Liver (tissue), 9 donors: Measurements from ENCODE around the gene RPS6KA3. TPM values are rescaled to one million over a fixed set of nuclear protein-coding genes. Genes with fewer than 3 reads are reported as not detected.
"Not testable (repeated sequence)": the region's sequence is repeated elsewhere in the genome, so short reads cannot be mapped to it uniquely, and the experiment has no call there.

ENCODE experiments used
- DNase-seq: peaks from one replicate; pipeline ENCODE4 v3.0.0-alpha.2; 2017; ENCODE audit warnings: low spot score
- H3K27ac ChIP-seq, 2 donors: one replicate each; pipeline ENCODE4 v1.7.0; 2013; ENCODE audit warnings: inconsistent platforms in 2 of 2, low read length in 2 of 2, control low read depth in 1 of 2, low read depth in 1 of 2, mild to moderate bottlenecking in 1 of 2
- H3K27me3 ChIP-seq, 4 donors: one replicate each; pipeline versions ENCODE4 v1.6.1 to v1.7.0; 2013; ENCODE audit warnings: low read length in 3 of 4, inconsistent platforms in 1 of 4, mild to moderate bottlenecking in 1 of 4, moderate library complexity in 1 of 4; ENCODE audit not compliant: control insufficient read depth in 4 of 4, insufficient read depth in 4 of 4
- H3K36me3 ChIP-seq, 4 donors: one replicate each; pipeline versions ENCODE4 v1.6.1 to v1.7.0; 2013; ENCODE audit warnings: low read length in 3 of 4, mild to moderate bottlenecking in 3 of 4, low read depth in 1 of 4, moderate library complexity in 1 of 4; ENCODE audit not compliant: control insufficient read depth in 4 of 4, insufficient read depth in 3 of 4
- H3K4me1 ChIP-seq, 4 donors: one replicate each; pipeline versions ENCODE4 v1.6.1 to v1.7.0; 2013; ENCODE audit warnings: low read length in 3 of 4, mild to moderate bottlenecking in 3 of 4, moderate library complexity in 1 of 4; ENCODE audit not compliant: control insufficient read depth in 4 of 4, insufficient read depth in 4 of 4
- H3K4me3 ChIP-seq, 3 donors: one replicate each; pipeline versions ENCODE4 v1.6.1 to v1.7.0; 2013; ENCODE audit warnings: low read length in 3 of 3, control low read depth in 1 of 3, low read depth in 1 of 3, mild to moderate bottlenecking in 1 of 3
- H3K9ac ChIP-seq, 2 donors: one replicate each; pipeline ENCODE4 v1.7.0; 2013; ENCODE audit warnings: low read length in 2 of 2, mild to moderate bottlenecking in 2 of 2, moderate library complexity in 2 of 2, control low read depth in 1 of 2, low read depth in 1 of 2
- H3K9me3 ChIP-seq, 4 donors: one replicate each; pipeline versions ENCODE4 v1.6.1 to v1.7.0; 2013; ENCODE audit warnings: low read length in 3 of 4; ENCODE audit not compliant: control insufficient read depth in 4 of 4
- EGR1 ChIP-seq, 2 donors: IDR thresholded peaks; 2 replicates each; pipeline ENCODE4 v1.6.1; 2016 to 2018; ENCODE audit warnings: antibody characterized with exemption in 2 of 2, low read depth in 2 of 2
- FOXA1 ChIP-seq: IDR thresholded peaks from 2 replicates; pipeline ENCODE4 v1.6.1; 2016; ENCODE audit warnings: antibody characterized with exemption
- FOXA2 ChIP-seq: IDR thresholded peaks from 2 replicates; pipeline ENCODE4 v1.6.1; 2016; ENCODE audit warnings: antibody characterized with exemption
- GABPA ChIP-seq, 2 donors: IDR thresholded peaks in 1 of 2; conservative IDR thresholded peaks in 1 of 2; 2 replicates each; pipeline ENCODE4 v1.6.1; 2016; ENCODE audit warnings: antibody characterized with exemption in 2 of 2, mild to moderate bottlenecking in 1 of 2, moderate library complexity in 1 of 2
- HNF4A ChIP-seq, 2 donors: conservative IDR thresholded peaks; 2 replicates each; pipeline ENCODE4 v1.6.1; 2016; ENCODE audit warnings: antibody characterized with exemption in 2 of 2, mild to moderate bottlenecking in 2 of 2
- HNF4G ChIP-seq: IDR thresholded peaks from 2 replicates; pipeline ENCODE4 v1.6.1; 2016; ENCODE audit warnings: antibody characterized with exemption
- JUND ChIP-seq, 2 donors: IDR thresholded peaks; 2 replicates each; pipeline ENCODE4 v1.6.1; 2016; ENCODE audit warnings: antibody characterized with exemption in 2 of 2
- NR2F2 ChIP-seq: IDR thresholded peaks from 2 replicates; pipeline ENCODE4 v1.6.1; 2016; ENCODE audit warnings: antibody characterized with exemption
- RAD21 ChIP-seq, 2 donors: IDR thresholded peaks; 2 replicates each; pipeline ENCODE4 v1.6.1; 2016; ENCODE audit warnings: antibody characterized with exemption in 2 of 2, mild to moderate bottlenecking in 2 of 2
- RXRA ChIP-seq, 2 donors: IDR thresholded peaks; 2 replicates each; pipeline ENCODE4 v1.6.1; 2017 to 2018; ENCODE audit warnings: antibody characterized with exemption in 2 of 2, mild to moderate bottlenecking in 1 of 2
- SP1 ChIP-seq: IDR thresholded peaks from 2 replicates; pipeline ENCODE4 v1.6.1; 2018; ENCODE audit warnings: antibody characterized with exemption, mild to moderate bottlenecking
- TAF1 ChIP-seq: conservative IDR thresholded peaks from 2 replicates; pipeline ENCODE4 v1.6.1; 2016; ENCODE audit warnings: antibody characterized with exemption, mild to moderate bottlenecking
- YY1 ChIP-seq: IDR thresholded peaks from 2 replicates; pipeline ENCODE4 v1.6.1; 2016; ENCODE audit warnings: antibody characterized with exemption, mild to moderate bottlenecking
- WGBS: extraction: QIAGEN DNeasy Blood & Tissue Kit; methylation state at CpG from one replicate; pipeline ENCODE4 v1.1.7; 2013; 5-methylcytosine and 5-hydroxymethylcytosine counted together
- polyA plus RNA-seq, 2 donors: library from polyadenylated mRNA; stranded (reverse) in 1 of 2; unstranded in 1 of 2; fragments of 200-250 nt in 1 of 2; fragments of >200 nt in 1 of 2; fragmentation: Nextera tagmentation in 1 of 2; extraction: Ambion mirVana in 1 of 2; gene quantifications; one replicate each; pipeline versions ENCODE4 v1.2.1 to v1.2.3, GENCODE V29; 2013 to 2015
- total RNA-seq, 2 donors: library from RNA; depleted of rRNA; stranded (reverse); fragments of >200 nt; gene quantifications; one replicate each; pipeline ENCODE4 v1.2.3, GENCODE V29; 2014
- TF ChIP-seq, protein P1 (sequence below): fragments of 150-350 bp; IDR thresholded peaks from 2 replicates; pipeline ENCODE4 v1.5.1; 2017; ENCODE audit warnings: improper control_type of control experiment, low read depth, low read length; ENCODE audit not compliant: missing input control
- TF ChIP-seq, protein P2 (sequence below): IDR thresholded peaks from 2 replicates; pipeline ENCODE4 v1.6.1; 2016; ENCODE audit warnings: antibody characterized with exemption
- TF ChIP-seq, protein P3 (sequence below): IDR thresholded peaks from 2 replicates; pipeline ENCODE4 v1.6.1; 2016; ENCODE audit warnings: antibody characterized with exemption
- TF ChIP-seq, protein P4 (sequence below): IDR thresholded peaks from 2 replicates; pipeline ENCODE4 v1.6.1; 2016; ENCODE audit warnings: antibody characterized with exemption, mild to moderate bottlenecking
- TF ChIP-seq, protein P5 (sequence below): IDR thresholded peaks from 2 replicates; pipeline ENCODE4 v1.6.1; 2016; ENCODE audit warnings: antibody characterized with exemption
- donor health status: healthy.
- donor health status: healthy.
- donor health status: healthy.
- donor health status: healthy.
- donor health status: healthy.

RPS6KA3 gene
- total and polyA plus RNA-seq, 4 donors: 11.1 to 69.7 (median 38.8) TPM

DNA sequence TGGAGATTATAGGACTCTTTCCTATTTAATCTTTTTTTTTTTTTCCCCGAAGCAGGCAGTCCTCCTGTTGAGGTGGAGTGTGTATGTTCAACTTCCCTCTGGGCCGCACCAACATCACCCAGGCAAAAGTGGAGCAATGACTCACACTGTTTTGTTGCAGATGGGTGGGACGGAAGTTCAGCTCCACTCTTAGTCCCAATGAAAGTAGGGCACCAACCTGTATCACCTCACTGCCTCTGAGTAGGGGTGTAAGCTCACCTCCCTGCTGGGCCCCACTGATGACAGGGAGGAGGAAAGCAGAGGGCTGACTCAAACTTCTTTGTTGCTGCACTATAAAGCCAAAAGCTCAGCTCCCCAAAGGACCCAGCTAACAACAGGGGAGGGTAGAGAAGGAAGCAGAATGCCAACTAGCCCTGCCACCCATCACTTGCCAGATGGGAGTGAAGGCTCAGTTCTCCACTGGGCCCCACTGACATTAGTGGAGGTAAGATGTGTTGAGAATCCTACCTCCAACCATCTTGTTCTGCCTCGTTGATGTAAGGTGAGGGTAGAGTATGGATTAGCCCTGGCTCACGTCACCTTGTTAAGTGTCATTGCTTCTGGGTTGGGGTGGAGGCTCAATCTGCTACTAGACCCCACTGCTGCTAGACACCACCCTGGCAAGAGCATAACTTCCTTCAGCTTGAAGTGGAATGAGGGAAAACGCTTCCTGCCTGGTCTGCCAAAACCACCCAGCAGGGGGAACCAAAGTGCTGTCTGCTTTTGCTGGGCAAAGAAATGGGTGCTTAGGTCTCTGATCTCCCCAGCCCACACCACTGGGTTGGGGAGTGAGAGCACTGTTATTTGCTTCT, 14.1 kb downstream of the RPS6KA3 start:
- Histone ChIP-seq H3K36me3 (no peaks in the 10 kb centered on the region), H3K9ac (no peak overlapping the region), H3K4me3 (no peak overlapping the region), H3K9me3 (peaks cover 0 to 4% (median 0%) of the 10 kb centered on the region in 4 donors), H3K4me1 (no peaks in the 10 kb centered on the region), H3K27ac (no peak overlapping the region), H3K27me3 (no peaks in the 10 kb centered on the region)
- TF ChIP-seq RAD21 (IDR thresholded peaks at IDR 0.05) (peak; percentile 83 to 90), FOXA2 (no peak), EGR1 (IDR thresholded peaks at IDR 0.05; ENCODE audit: low read depth in 2 of 2) (no peak), GABPA (IDR thresholded peaks at IDR 0.05 in 1 of 2, conservative IDR thresholded peaks at IDR 0.05 in 1 of 2) (no peak), SP1 (no peak)
- TF ChIP-seq, protein P1, sequence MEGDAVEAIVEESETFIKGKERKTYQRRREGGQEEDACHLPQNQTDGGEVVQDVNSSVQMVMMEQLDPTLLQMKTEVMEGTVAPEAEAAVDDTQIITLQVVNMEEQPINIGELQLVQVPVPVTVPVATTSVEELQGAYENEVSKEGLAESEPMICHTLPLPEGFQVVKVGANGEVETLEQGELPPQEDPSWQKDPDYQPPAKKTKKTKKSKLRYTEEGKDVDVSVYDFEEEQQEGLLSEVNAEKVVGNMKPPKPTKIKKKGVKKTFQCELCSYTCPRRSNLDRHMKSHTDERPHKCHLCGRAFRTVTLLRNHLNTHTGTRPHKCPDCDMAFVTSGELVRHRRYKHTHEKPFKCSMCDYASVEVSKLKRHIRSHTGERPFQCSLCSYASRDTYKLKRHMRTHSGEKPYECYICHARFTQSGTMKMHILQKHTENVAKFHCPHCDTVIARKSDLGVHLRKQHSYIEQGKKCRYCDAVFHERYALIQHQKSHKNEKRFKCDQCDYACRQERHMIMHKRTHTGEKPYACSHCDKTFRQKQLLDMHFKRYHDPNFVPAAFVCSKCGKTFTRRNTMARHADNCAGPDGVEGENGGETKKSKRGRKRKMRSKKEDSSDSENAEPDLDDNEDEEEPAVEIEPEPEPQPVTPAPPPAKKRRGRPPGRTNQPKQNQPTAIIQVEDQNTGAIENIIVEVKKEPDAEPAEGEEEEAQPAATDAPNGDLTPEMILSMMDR: peak; percentile 69
- 78% methylated on average over 6 of the region's 6 CpGs for WGBS
- DNase-seq: peak; percentile 70

DNA sequence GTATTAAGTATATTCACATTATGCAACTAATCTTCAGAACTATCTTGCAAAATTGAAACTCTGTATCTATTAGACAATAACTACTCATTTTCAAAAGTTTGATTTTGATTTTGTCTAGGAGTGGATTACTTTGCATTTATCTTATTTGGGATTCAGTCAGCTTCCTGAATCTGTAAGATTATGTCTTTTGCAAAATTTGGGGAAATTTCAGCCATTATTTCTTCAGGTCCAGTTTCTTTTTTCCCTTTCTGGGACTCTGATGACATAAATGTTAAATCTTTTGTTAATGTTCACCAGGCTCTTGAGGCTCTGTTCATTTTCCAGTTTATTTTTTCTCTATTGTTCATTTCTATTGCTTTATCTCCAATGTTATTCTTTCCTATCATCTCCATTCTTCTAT, 15.0 kb downstream of the RPS6KA3 start:
- H3K9me3 ChIP-seq: peaks cover 0 to 4% (median 0%) of the 10 kb centered on the region in 4 donors
- H3K4me3 ChIP-seq: no peak overlapping the region
- H3K9ac ChIP-seq: no peak overlapping the region
- no peak for DNase-seq
- H3K36me3 ChIP-seq: no peaks in the 10 kb centered on the region
- no peaks in the 10 kb centered on the region for H3K27me3 ChIP-seq
- no peaks in the 10 kb centered on the region for H3K4me1 ChIP-seq
- TF ChIP-seq, protein P2, sequence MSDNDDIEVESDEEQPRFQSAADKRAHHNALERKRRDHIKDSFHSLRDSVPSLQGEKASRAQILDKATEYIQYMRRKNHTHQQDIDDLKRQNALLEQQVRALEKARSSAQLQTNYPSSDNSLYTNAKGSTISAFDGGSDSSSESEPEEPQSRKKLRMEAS: no peak
- no peak for TF ChIP-seq TAF1
- no peak for TF ChIP-seq JUND (IDR thresholded peaks at IDR 0.05)
- TF ChIP-seq FOXA1: no peak
- TF ChIP-seq GABPA (IDR thresholded peaks at IDR 0.05 in 1 of 2, conservative IDR thresholded peaks at IDR 0.05 in 1 of 2): no peak
- TF ChIP-seq HNF4A (conservative IDR thresholded peaks at IDR 0.05): no peak
- TF ChIP-seq EGR1 (IDR thresholded peaks at IDR 0.05; ENCODE audit: low read depth in 2 of 2): no peak
- TF ChIP-seq SP1: no peak
- no peak for TF ChIP-seq RAD21 (IDR thresholded peaks at IDR 0.05)
- no peak for TF ChIP-seq FOXA2
- no peak for TF ChIP-seq HNF4G
- TF ChIP-seq RXRA (IDR thresholded peaks at IDR 0.05): no peak
- TF ChIP-seq YY1: no peak
- TF ChIP-seq, protein P3, sequence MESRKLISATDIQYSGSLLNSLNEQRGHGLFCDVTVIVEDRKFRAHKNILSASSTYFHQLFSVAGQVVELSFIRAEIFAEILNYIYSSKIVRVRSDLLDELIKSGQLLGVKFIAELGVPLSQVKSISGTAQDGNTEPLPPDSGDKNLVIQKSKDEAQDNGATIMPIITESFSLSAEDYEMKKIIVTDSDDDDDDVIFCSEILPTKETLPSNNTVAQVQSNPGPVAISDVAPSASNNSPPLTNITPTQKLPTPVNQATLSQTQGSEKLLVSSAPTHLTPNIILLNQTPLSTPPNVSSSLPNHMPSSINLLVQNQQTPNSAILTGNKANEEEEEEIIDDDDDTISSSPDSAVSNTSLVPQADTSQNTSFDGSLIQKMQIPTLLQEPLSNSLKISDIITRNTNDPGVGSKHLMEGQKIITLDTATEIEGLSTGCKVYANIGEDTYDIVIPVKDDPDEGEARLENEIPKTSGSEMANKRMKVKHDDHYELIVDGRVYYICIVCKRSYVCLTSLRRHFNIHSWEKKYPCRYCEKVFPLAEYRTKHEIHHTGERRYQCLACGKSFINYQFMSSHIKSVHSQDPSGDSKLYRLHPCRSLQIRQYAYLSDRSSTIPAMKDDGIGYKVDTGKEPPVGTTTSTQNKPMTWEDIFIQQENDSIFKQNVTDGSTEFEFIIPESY: no peak
- TF ChIP-seq, protein P4, sequence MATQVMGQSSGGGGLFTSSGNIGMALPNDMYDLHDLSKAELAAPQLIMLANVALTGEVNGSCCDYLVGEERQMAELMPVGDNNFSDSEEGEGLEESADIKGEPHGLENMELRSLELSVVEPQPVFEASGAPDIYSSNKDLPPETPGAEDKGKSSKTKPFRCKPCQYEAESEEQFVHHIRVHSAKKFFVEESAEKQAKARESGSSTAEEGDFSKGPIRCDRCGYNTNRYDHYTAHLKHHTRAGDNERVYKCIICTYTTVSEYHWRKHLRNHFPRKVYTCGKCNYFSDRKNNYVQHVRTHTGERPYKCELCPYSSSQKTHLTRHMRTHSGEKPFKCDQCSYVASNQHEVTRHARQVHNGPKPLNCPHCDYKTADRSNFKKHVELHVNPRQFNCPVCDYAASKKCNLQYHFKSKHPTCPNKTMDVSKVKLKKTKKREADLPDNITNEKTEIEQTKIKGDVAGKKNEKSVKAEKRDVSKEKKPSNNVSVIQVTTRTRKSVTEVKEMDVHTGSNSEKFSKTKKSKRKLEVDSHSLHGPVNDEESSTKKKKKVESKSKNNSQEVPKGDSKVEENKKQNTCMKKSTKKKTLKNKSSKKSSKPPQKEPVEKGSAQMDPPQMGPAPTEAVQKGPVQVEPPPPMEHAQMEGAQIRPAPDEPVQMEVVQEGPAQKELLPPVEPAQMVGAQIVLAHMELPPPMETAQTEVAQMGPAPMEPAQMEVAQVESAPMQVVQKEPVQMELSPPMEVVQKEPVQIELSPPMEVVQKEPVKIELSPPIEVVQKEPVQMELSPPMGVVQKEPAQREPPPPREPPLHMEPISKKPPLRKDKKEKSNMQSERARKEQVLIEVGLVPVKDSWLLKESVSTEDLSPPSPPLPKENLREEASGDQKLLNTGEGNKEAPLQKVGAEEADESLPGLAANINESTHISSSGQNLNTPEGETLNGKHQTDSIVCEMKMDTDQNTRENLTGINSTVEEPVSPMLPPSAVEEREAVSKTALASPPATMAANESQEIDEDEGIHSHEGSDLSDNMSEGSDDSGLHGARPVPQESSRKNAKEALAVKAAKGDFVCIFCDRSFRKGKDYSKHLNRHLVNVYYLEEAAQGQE: no peak
- no peak for TF ChIP-seq NR2F2
- TF ChIP-seq, protein P5, sequence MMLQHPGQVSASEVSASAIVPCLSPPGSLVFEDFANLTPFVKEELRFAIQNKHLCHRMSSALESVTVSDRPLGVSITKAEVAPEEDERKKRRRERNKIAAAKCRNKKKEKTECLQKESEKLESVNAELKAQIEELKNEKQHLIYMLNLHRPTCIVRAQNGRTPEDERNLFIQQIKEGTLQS: no peak
- TF ChIP-seq, protein P1: no peak
- no peak overlapping the region for H3K27ac ChIP-seq

DNA sequence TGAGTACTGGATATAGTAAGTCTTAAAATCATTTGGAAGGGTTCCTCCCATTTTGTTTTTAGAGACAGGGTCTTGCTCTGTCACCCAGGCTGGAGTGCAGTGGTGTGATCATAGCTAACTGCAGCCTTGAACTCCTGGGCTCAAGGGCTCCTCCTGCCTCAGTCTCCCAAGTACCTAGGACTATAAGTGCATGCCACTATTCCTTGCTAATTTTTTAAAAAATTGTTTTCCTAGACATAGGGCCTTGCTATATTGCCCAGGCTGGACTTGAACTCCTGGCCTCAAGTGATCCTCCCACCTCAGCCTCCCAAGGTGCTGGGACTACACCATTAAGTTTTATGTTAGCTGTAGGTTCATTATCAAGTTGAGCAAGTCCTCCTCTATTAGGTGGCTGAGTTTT, 16.6 kb downstream of the RPS6KA3 start:
- not testable (repeated sequence) for DNase-seq, H3K27ac ChIP-seq, H3K9me3 ChIP-seq, H3K4me3 ChIP-seq, H3K27me3 ChIP-seq, H3K9ac ChIP-seq, H3K4me1 ChIP-seq, H3K36me3 ChIP-seq
